ENCODE results near the gene PPM1L. TPM values are rescaled to one million over a fixed set of nuclear protein-coding genes. Genes with fewer than 3 reads are reported as not detected.
A peak's percentile ranks its signal among the peaks of the same experiment; 100 is the strongest.

PPM1L gene
- polyA plus RNA-seq, 3 donors: 5.5 to 9.9 (median 7.8) TPM

GRCh38 chr3:160771811-160772459, 15.9 kb downstream of the PPM1L start:
- H3K27ac Mint-ChIP-seq: no peak overlapping the region
- H3K27me3 Mint-ChIP-seq (ENCODE audit: low read depth in 3 of 3): peaks cover 0 to 3% (median 0%) of the 10 kb centered on the region in 3 donors
- H3K27ac ChIP-seq (ENCODE audit: low read depth in 1 of 2, low read length in 2 of 2): no peak overlapping the region
- no peak for DNase-seq
- no peak overlapping the region for H3K4me3 Mint-ChIP-seq
- H3K4me3 ChIP-seq (replicated peaks in 1 of 3; ENCODE audit: low read depth in 2 of 3, low read length in 3 of 3): no peak overlapping the region
- intact Hi-C loops (cut with micrococcal nuclease): no loop called here
- H3K9me3 Mint-ChIP-seq: peaks cover 0 to 4% (median 0%) of the 10 kb centered on the region in 7 donors
- peaks cover 12% of the 10 kb centered on the region for H3K4me1 Mint-ChIP-seq
- no peaks in the 10 kb centered on the region for H3K9me3 ChIP-seq (replicated peaks in 1 of 2; ENCODE audit: control insufficient read depth in 1 of 2, insufficient read depth in 1 of 2, low read length in 2 of 2)
- no peaks in the 10 kb centered on the region for H3K36me3 ChIP-seq (replicated peaks in 1 of 2; ENCODE audit: control insufficient read depth in 1 of 2, insufficient read depth in 2 of 2, low read length in 2 of 2)
- H3K9ac ChIP-seq (ENCODE audit: insufficient read depth, low read length, poor library complexity, severe bottlenecking): no peak overlapping the region
- H3K4me2 ChIP-seq (replicated peaks; ENCODE audit: extremely low read depth, low read length, poor library complexity, severe bottlenecking): no peak overlapping the region
- H3K27me3 ChIP-seq (ENCODE audit: control insufficient read depth in 2 of 2, insufficient read depth in 2 of 2, low read length in 2 of 2): no peaks in the 10 kb centered on the region
- no peak for TF ChIP-seq CTCF (IDR thresholded peaks at IDR 0.05)
- no CpG with 5 or more reads among the region's 1 CpG for WGBS (ENCODE audit: insufficient coverage)
- H3K36me3 Mint-ChIP-seq: peaks cover 0 to 3% of the 10 kb centered on the region in 2 donors
- H2AFZ ChIP-seq (ENCODE audit: insufficient read depth, low read depth, low read length, poor library complexity, severe bottlenecking): no peak overlapping the region
- H3K4me1 ChIP-seq (ENCODE audit: control insufficient read depth in 1 of 2, insufficient read depth in 2 of 2, low read length in 2 of 2): no peaks in the 10 kb centered on the region
- peaks cover 4% of the 10 kb centered on the region for H3K79me2 ChIP-seq (ENCODE audit: insufficient read depth, low read length)
- peaks cover 17% of the 10 kb centered on the region for H4K20me1 ChIP-seq (ENCODE audit: insufficient read depth, low read length)

- Histone ChIP-seq H3K9me3 (replicated peaks in 1 of 2; ENCODE audit: control insufficient read depth in 1 of 2, insufficient read depth in 1 of 2, low read length in 2 of 2) (no peaks in the 10 kb centered on the region), H4K20me1 (ENCODE audit: insufficient read depth, low read length) (peaks cover 17% of the 10 kb centered on the region), H3K27me3 (ENCODE audit: control insufficient read depth in 2 of 2, insufficient read depth in 2 of 2, low read length in 2 of 2) (no peaks in the 10 kb centered on the region), H3K4me1 (ENCODE audit: control insufficient read depth in 1 of 2, insufficient read depth in 2 of 2, low read length in 2 of 2) (no peaks in the 10 kb centered on the region), H3K27ac (ENCODE audit: low read depth in 1 of 2, low read length in 2 of 2) (no peak overlapping the region), H3K79me2 (ENCODE audit: insufficient read depth, low read length) (peaks cover 6% of the 10 kb centered on the region), H3K4me3 (replicated peaks in 1 of 3; ENCODE audit: low read depth in 2 of 3, low read length in 3 of 3) (no peak overlapping the region), H2AFZ (ENCODE audit: insufficient read depth, low read depth, low read length, poor library complexity, severe bottlenecking) (no peak overlapping the region), H3K9ac (ENCODE audit: insufficient read depth, low read length, poor library complexity, severe bottlenecking) (no peak overlapping the region), H3K36me3 (replicated peaks in 1 of 2; ENCODE audit: control insufficient read depth in 1 of 2, insufficient read depth in 2 of 2, low read length in 2 of 2) (no peaks in the 10 kb centered on the region), H3K4me2 (replicated peaks; ENCODE audit: extremely low read depth, low read length, poor library complexity, severe bottlenecking) (no peak overlapping the region)
- H3K4me3 Mint-ChIP-seq: no peak overlapping the region
- no peak for TF ChIP-seq CTCF (IDR thresholded peaks at IDR 0.05)
- peaks cover 12% of the 10 kb centered on the region for H3K4me1 Mint-ChIP-seq
- peak overlapping the region in 4 of 7 donors; percentile 20 to 63 (median 47) for H3K27ac Mint-ChIP-seq
- no peaks in the 10 kb centered on the region for H3K27me3 Mint-ChIP-seq (ENCODE audit: low read depth in 3 of 3)
- no peaks in the 10 kb centered on the region for H3K36me3 Mint-ChIP-seq
- intact Hi-C loops (cut with micrococcal nuclease): no loop called here
- H3K9me3 Mint-ChIP-seq: peaks cover 0 to 3% (median 0%) of the 10 kb centered on the region in 7 donors
- DNase-seq: no peak
Observed at GRCh38 chr3:160773722-160774121, 17.7 kb downstream of the PPM1L start.
